Measurements from ENCODE around the gene PRDM11.

DNA sequence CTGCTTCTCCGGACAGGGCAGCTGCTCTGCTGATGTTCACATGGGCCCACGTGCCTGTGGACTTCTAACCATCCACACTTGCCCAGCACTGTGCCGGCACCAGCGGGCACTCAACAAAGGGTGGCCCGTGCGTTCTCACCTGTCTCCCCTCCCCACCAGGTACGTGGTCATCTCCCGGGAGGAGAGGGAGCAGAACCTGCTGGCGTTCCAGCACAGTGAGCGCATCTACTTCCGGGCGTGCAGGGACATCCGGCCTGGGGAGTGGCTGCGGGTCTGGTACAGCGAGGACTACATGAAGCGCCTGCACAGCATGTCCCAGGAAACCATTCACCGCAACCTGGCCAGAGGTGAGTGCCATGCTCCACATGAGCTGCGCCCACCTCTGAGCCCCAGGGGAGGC, 73.0 kb downstream of the PRDM11 start:
- TF ChIP-seq CTCF (IDR thresholded peaks at IDR 0.05) = no peak
- TF ChIP-seq POLR2AphosphoS5 (IDR thresholded peaks at IDR 0.05) = no peak
- TF ChIP-seq POLR2A (IDR thresholded peaks at IDR 0.05) = no peak
- TF ChIP-seq EP300 (IDR thresholded peaks at IDR 0.05) = no peak

All from stomach (tissue), 4 donors.